AG04449 (cell line): Measurements from ENCODE around the gene MEGF9.

Experiments used
- CTCF ChIA-PET: fragments of 350-600 bp; formaldehyde crosslinking; extraction: SDS; loops from one replicate; lab custom pipeline; 2021; ENCODE audit warnings: antibody characterized with exemption; lab: Yijun Ruan, JAX
- POLR2A ChIA-PET: fragments of 400-600, 350-600 bp; formaldehyde crosslinking; extraction: SDS; loops from one replicate; lab custom pipeline; 2020; ENCODE audit warnings: antibody characterized with exemption, inconsistent platforms; lab: Yijun Ruan, JAX
- DNase-seq: peaks from one replicate; pipeline ENCODE4 v3.0.0-alpha.2; 2010; ENCODE audit warnings: low read depth, low spot score
- H3K4me3 ChIP-seq: 2 replicates; pipeline ENCODE4 v1.5.1; 2011; ENCODE audit warnings: low read depth, mild to moderate bottlenecking, control low read depth, low read length
- TF ChIP-seq, protein P1 (sequence below): IDR thresholded peaks from one replicate; pipeline ENCODE4 v1.5.1; 2011; ENCODE audit warnings: mild to moderate bottlenecking, moderate library complexity, low read length, control low read depth, inconsistent platforms; ENCODE audit not compliant: insufficient read depth; ENCODE audit errors: missing control alignments

MEGF9 gene

DNA sequence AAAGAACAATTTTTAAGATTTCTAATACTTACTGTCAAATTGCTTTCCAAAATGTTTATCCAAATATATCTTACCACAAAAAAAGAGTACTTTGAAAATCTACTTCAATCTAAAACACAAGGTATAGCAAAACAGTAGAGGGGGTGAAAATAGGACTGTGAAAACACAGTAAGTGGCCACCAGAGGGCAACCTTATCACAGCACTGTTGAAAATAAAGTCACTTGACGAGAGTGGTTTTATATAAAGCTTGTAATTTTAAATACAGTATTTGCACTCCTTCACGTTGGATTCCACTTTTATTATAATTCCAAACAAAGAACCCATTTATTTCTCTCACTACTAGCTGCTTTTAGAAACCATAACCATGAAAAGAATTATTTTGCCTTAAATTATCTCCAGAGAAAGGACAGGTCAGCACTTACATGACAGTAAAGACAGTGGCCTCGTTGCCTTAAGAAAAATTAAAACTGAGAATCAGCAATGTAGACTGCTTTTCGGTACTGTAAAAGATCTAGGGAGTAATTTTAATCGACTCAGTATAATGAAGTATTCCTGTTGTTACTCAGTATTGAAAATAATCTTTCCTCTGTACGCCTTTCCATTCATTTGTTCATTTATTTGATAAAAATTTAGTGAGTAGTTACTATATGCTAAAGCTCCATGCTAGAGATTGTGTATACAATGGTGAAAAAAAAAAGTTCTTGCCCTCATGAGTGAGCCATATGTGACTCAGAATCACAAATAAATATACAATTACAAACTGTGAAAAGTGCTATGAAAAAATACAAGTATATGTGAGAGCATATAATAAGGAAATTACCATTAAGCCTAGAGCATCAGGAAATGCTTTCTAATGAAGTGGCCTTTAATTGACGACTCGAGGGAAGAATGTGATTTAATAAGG lies 94.3 kb downstream of the MEGF9 start:
- no peak for DNase-seq
- TF ChIP-seq, protein P1, sequence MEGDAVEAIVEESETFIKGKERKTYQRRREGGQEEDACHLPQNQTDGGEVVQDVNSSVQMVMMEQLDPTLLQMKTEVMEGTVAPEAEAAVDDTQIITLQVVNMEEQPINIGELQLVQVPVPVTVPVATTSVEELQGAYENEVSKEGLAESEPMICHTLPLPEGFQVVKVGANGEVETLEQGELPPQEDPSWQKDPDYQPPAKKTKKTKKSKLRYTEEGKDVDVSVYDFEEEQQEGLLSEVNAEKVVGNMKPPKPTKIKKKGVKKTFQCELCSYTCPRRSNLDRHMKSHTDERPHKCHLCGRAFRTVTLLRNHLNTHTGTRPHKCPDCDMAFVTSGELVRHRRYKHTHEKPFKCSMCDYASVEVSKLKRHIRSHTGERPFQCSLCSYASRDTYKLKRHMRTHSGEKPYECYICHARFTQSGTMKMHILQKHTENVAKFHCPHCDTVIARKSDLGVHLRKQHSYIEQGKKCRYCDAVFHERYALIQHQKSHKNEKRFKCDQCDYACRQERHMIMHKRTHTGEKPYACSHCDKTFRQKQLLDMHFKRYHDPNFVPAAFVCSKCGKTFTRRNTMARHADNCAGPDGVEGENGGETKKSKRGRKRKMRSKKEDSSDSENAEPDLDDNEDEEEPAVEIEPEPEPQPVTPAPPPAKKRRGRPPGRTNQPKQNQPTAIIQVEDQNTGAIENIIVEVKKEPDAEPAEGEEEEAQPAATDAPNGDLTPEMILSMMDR, result peak; percentile 71
- no peak overlapping the region for H3K4me3 ChIP-seq
- ChIA-PET CTCF (interaction anchor here (0.6 to 3.3 kb wide), 29 partner anchors 8 to 440 kb away, joined by 3 to 63 read pairs (median 4); partner anchors contain the start of genes C5 and MEGF9), POLR2A (no interaction called here)

DNA sequence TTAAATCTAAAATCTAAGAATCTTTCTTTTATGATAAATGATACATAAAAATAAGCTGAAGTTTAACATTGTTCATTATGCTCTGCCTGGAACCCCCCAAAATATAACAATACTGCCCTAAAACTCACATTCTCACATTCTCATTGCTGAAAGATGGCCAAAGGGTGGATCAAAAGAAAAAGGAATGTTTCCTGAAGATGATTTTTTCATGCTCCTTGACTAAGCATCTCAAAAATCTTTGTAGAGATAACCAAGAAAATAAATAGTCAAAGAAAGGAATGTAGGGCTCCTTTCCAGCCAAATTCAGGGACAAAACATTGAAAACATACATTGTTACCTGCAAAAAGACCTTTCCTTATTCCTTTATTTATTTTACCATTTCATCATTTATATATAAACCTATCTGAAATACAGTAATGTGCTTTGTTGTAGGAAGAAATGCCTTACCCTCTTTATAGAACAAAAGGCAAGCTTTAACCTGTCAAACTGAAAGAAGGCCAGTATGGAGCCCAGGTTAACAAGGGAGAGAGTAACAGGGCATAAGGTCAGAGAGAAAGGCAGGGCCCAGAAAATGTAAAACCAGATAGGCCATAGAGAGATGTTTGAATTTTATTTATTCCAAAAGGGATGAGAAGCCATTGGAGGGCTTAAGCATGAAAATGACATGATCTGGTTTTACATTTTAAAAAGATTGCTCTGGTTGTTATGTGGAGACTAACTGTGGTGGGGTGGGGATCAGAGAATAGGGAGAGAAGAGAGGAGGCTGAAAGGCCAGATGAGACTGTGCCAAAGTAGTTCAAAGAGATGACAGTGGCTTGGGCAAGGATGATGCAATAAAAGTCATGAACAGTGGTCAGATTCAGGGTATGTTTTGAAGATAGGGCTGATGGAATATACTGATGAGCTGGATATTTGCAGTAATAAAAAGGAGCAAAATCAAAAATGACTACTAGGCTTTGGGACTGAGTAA lies 97.0 kb downstream of the MEGF9 start:
- CTCF ChIA-PET, result interaction anchor here (0.6 to 3.3 kb wide), 7 partner anchors 10 to 194 kb away, joined by 3 to 63 read pairs (median 3); no protein-coding TSS in a partner anchor
- H3K4me3 ChIP-seq, result no peak overlapping the region
- DNase-seq, result no peak
- TF ChIP-seq, protein P1, result no peak
- POLR2A ChIA-PET, result no interaction called here

DNA sequence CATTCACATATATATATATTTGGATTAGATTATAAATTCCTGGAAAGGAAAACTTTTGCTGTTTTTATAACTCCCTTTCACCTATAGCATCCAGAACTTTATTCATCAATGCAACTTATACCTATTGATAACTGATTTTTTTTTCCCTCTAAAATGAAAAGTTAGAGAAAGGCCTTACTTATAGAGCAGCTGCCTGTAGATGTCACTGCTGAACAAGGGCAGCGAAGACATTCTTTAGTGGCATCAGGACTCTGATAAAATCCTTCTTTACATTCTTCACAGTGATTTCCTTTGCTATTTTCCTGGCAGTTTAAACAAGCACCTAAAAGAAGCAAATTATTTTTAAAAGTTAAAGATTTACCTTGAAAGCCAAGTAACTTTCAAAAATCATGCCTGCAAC lies 102.1 kb downstream of the MEGF9 start:
- POLR2A ChIA-PET, result no interaction called here

DNA sequence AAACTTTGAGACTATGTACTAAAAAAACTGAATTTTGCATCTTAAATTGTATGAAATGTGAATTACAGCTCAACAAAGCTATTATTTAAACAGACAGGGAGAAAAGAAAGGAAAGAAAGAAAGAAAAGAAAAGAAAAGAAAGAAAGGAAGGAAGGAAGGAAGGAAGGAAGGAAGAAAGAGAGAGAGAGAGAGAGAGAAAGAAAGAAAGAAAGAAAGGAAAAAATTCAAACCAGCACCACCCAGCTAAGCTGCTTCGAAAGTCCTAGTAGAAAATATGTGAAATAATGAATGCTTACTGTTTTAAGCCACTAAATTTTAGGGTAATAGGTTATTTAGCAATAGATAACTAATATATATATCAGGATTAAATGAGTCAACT lies 102.6 kb downstream of the MEGF9 start:
- ChIA-PET POLR2A (no interaction called here), CTCF (interaction anchor here (2.5 to 9.4 kb wide), 2 partner anchors 7 to 11 kb away, joined by 10 to 63 read pairs; no protein-coding TSS in a partner anchor)
- no peak for DNase-seq
- no peak overlapping the region for H3K4me3 ChIP-seq
- TF ChIP-seq, protein P1, result no peak

More for the DNA sequence above, 102.1 kb downstream of the MEGF9 start:
- TF ChIP-seq, protein P1, result peak; percentile 2
- DNase-seq, result no peak
- CTCF ChIA-PET, result interaction anchor here (1.4 to 2.5 kb wide), 2 partner anchors 10 to 370 kb away, joined by 4 to 10 read pairs; no protein-coding TSS in a partner anchor
- H3K4me3 ChIP-seq, result no peak overlapping the region

DNA sequence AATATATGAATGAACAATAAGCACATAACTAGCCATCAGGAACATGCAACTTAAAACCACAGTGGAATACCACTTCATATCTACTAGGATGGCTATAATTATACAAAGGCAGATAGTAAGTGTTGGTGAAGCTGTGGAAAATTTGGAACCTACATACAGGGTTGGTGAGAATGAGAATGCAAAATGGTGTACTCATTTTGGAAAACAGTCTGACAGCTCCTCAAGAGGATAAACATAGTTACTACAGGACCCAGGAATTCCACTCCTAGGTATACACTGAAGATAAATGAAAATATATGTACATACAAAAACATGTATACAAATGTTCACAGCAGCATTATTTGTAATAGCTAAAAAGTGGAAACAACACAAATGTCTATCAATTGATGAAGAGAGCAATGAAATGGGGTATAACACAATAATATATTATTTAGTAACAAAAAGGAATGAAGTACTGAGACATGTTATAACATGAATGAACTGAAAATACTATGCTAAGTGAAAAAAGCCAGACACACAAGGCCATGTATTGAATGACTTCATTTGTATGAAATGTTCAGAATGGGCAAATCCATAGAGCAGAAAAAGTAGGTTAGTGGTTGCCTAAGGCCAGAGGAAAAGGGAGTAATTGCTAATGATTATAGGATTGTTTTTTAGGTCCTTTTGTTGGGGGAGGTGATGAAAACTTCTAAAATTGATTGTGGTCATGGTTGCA lies 103.1 kb downstream of the MEGF9 start:
- CTCF ChIA-PET, result interaction anchor here (1.2 to 9.4 kb wide), 3 partner anchors 8 to 449 kb away, joined by 3 to 63 read pairs (median 10); no protein-coding TSS in a partner anchor
- no peak for DNase-seq
- POLR2A ChIA-PET, result no interaction called here
- TF ChIP-seq, protein P1, result no peak
- no peak overlapping the region for H3K4me3 ChIP-seq
